Measurements from ENCODE around the gene RICTOR.

RICTOR gene

GRCh38 chr5:38931731-38932130 lies 142.5 kb downstream of the RICTOR start:
- no peak for DNase-seq

GRCh38 chr5:38929838-38930237 lies 144.4 kb downstream of the RICTOR start:
- no peak for DNase-seq

- no peak for DNase-seq
These were observed 146.7 kb downstream of the RICTOR start for GRCh38 chr5:38927470-38927869.

- DNase-seq: no peak
These were observed 148.1 kb downstream of the RICTOR start for GRCh38 chr5:38926121-38926520.

- DNase-seq: no peak
These were observed 148.9 kb downstream of the RICTOR start for GRCh38 chr5:38925154-38925925.

GRCh38 chr5:38923661-38924451 lies 150.3 kb downstream of the RICTOR start:
- DNase-seq: no peak

GRCh38 chr5:38922199-38922598 lies 152.0 kb downstream of the RICTOR start:
- peak in 3 of 6 experiments; percentile 3 to 30 (median 9) for DNase-seq

- no peak for DNase-seq
These were observed 153.0 kb downstream of the RICTOR start for GRCh38 chr5:38921174-38921573.

GRCh38 chr5:38916802-38917201 lies 157.4 kb downstream of the RICTOR start:
- DNase-seq: no peak

GRCh38 chr5:38913714-38914113 lies 160.5 kb downstream of the RICTOR start:
- DNase-seq: no peak

- DNase-seq: no peak
These were observed 162.3 kb downstream of the RICTOR start for GRCh38 chr5:38911933-38912332.

GRCh38 chr5:38906503-38906902 lies 167.7 kb downstream of the RICTOR start:
- no peak for DNase-seq

GRCh38 chr5:38905516-38905915 lies 168.7 kb downstream of the RICTOR start:
- no peak for DNase-seq

- no peak for DNase-seq
These were observed 174.3 kb downstream of the RICTOR start for GRCh38 chr5:38899936-38900335.

GRCh38 chr5:38896760-38897159 lies 177.4 kb downstream of the RICTOR start:
- no peak for DNase-seq

GRCh38 chr5:38892363-38892762 lies 181.8 kb downstream of the RICTOR start:
- DNase-seq: no peak

- DNase-seq: no peak
These were observed 182.6 kb downstream of the RICTOR start for GRCh38 chr5:38891563-38891962.

GRCh38 chr5:38889424-38889823 lies 184.8 kb downstream of the RICTOR start:
- DNase-seq: no peak

- DNase-seq: no peak
These were observed 186.2 kb downstream of the RICTOR start for GRCh38 chr5:38888041-38888440.
